ENCODE results near the gene ANKRD52. TPM values are rescaled to one million over a fixed set of nuclear protein-coding genes. Genes with fewer than 3 reads are reported as not detected.
A peak's percentile ranks its signal among the peaks of the same experiment; 100 is the strongest.

The ANKRD52 gene
- total and polyA plus RNA-seq, 9 of the 15 experiments (the other 6 are each of a cell fraction or from before 2014, with no cell fraction given), result 0.52 to 46.8 (median 7.9) TPM

DNA sequence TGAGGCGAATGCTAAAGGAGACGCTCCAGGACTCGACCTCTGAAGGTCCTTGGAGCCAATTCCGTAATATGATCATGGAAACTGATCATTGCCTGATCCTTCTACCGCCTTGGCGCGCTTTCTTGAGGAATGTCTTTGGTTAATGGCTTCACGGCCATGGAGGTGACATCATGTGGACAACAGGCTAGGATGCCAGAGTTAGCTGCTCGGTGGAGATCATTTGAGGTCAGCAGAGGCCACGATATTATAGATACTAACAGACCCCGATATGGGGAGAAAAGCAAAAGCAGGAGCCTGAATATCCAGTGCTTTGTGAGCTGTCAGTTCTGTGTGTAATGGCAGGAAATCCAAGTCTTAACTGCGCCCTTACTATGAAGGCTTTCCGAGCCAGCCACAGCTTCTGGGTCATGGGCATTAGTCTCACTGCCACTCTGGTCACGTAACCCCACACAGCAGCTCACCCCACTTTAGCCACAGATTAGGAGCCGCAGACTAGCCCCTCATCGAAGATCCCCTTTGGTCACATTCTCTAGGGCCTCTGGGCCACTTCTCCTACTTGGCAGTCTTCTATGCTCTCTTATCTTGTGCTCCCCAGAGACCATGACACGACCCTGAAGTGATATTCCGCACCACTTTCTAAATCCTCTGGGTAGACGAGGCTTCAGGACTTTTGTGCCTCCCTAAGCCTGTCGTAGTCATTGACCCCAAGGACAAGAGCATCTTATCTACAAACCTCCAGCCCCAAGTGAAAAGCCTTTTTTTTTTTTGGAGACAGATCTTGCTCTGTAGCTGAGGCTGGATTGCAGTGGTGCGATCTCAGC lies 42.7 kb upstream of the ANKRD52 start (continued):
- TF ChIP-seq, protein P1, sequence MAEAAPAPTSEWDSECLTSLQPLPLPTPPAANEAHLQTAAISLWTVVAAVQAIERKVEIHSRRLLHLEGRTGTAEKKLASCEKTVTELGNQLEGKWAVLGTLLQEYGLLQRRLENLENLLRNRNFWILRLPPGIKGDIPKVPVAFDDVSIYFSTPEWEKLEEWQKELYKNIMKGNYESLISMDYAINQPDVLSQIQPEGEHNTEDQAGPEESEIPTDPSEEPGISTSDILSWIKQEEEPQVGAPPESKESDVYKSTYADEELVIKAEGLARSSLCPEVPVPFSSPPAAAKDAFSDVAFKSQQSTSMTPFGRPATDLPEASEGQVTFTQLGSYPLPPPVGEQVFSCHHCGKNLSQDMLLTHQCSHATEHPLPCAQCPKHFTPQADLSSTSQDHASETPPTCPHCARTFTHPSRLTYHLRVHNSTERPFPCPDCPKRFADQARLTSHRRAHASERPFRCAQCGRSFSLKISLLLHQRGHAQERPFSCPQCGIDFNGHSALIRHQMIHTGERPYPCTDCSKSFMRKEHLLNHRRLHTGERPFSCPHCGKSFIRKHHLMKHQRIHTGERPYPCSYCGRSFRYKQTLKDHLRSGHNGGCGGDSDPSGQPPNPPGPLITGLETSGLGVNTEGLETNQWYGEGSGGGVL (CRISPR knock-in tag; IDR thresholded peaks at IDR 0.05), result no peak
- TF ChIP-seq ZNF217 (CRISPR knock-in tag; IDR thresholded peaks at IDR 0.05) (no peak), STAT5A (IDR thresholded peaks at IDR 0.05; ENCODE audit: borderline replicate concordance, low read length) (peak; percentile 51; the same call in 1 of the 2 replicates), PHF21A (IDR thresholded peaks at IDR 0.05; ENCODE audit: borderline replicate concordance, low read depth) (peak; percentile 67; the same call in 1 of the 2 replicates), SRSF9 (IDR thresholded peaks at IDR 0.05; ENCODE audit: borderline replicate concordance, low read depth, low read length) (no peak), TEAD4 (IDR thresholded peaks at IDR 0.05; ENCODE audit: low read length) (peak; percentile 69), TEAD4 (CRISPR knock-in tag; IDR thresholded peaks at IDR 0.05; ENCODE audit: borderline replicate concordance) (no peak), POLR2G (IDR thresholded peaks at IDR 0.05; ENCODE audit: low read depth, low read length) (0 out of 2 replicates have a peak, but pooled peaks have one; percentile 14), HMG20B (CRISPR knock-in tag; IDR thresholded peaks at IDR 0.05) (no peak), HOXB6 (CRISPR knock-in tag; IDR thresholded peaks at IDR 0.05; ENCODE audit: borderline replicate concordance) (0 out of 2 replicates have a peak, but pooled peaks have one; percentile 9), MAFF (IDR thresholded peaks at IDR 0.05; ENCODE audit: low read length) (no peak), OTX1 (CRISPR knock-in tag; IDR thresholded peaks at IDR 0.05) (no peak), HMGN3 (IDR thresholded peaks at IDR 0.05; ENCODE audit: borderline replicate concordance, extremely low read depth, insufficient read length, low read depth, low read length) (no peak), PHTF2 (CRISPR knock-in tag; IDR thresholded peaks at IDR 0.05) (no peak), ZEB2 (IDR thresholded peaks at IDR 0.05) (no peak), DNMT1 (IDR thresholded peaks at IDR 0.05) (peak; percentile 14; the same call in 1 of the 2 replicates)
- TF ChIP-seq, protein P2, sequence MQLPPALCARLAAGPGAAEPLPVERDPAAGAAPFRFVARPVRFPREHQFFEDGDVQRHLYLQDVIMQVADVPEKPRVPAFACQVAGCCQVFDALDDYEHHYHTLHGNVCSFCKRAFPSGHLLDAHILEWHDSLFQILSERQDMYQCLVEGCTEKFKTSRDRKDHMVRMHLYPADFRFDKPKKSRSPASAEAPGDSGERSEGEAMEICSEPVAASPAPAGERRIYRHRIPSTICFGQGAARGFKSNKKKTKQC (CRISPR knock-in tag; IDR thresholded peaks at IDR 0.05), result no peak
- TF ChIP-seq, protein P3, sequence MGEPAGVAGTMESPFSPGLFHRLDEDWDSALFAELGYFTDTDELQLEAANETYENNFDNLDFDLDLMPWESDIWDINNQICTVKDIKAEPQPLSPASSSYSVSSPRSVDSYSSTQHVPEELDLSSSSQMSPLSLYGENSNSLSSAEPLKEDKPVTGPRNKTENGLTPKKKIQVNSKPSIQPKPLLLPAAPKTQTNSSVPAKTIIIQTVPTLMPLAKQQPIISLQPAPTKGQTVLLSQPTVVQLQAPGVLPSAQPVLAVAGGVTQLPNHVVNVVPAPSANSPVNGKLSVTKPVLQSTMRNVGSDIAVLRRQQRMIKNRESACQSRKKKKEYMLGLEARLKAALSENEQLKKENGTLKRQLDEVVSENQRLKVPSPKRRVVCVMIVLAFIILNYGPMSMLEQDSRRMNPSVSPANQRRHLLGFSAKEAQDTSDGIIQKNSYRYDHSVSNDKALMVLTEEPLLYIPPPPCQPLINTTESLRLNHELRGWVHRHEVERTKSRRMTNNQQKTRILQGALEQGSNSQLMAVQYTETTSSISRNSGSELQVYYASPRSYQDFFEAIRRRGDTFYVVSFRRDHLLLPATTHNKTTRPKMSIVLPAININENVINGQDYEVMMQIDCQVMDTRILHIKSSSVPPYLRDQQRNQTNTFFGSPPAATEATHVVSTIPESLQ (CRISPR knock-in tag; IDR thresholded peaks at IDR 0.05), result peak; percentile 58; the same call in 1 of the 2 replicates
- TF ChIP-seq, protein P4, sequence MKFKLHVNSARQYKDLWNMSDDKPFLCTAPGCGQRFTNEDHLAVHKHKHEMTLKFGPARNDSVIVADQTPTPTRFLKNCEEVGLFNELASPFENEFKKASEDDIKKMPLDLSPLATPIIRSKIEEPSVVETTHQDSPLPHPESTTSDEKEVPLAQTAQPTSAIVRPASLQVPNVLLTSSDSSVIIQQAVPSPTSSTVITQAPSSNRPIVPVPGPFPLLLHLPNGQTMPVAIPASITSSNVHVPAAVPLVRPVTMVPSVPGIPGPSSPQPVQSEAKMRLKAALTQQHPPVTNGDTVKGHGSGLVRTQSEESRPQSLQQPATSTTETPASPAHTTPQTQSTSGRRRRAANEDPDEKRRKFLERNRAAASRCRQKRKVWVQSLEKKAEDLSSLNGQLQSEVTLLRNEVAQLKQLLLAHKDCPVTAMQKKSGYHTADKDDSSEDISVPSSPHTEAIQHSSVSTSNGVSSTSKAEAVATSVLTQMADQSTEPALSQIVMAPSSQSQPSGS (CRISPR knock-in tag; IDR thresholded peaks at IDR 0.05), result no peak

Data from K562 (cell line).